ENCODE results near the gene CACNA2D2. TPM values are rescaled to one million over a fixed set of nuclear protein-coding genes. Genes with fewer than 3 reads are reported as not detected.

CACNA2D2 gene
- total RNA-seq, 3 donors from 2014 or later = 0.35 to 0.90 (median 0.58) TPM

- H3K36me3 Mint-ChIP-seq (ENCODE audit: insufficient read depth) = no peaks in the 10 kb centered on the region
Measured at GRCh38 chr3:50406487-50406886, 96.9 kb downstream of the CACNA2D2 start.

GRCh38 chr3:50405249-50405648 is 98.2 kb downstream of the CACNA2D2 start:
- no peak for ATAC-seq
- no peaks in the 10 kb centered on the region for H3K9me3 Mint-ChIP-seq
- H3K4me3 Mint-ChIP-seq = no peak overlapping the region
- no peaks in the 10 kb centered on the region for H3K4me1 Mint-ChIP-seq (ENCODE audit: low read depth)
- no peak for DNase-seq
- no peaks in the 10 kb centered on the region for H3K36me3 Mint-ChIP-seq (ENCODE audit: insufficient read depth)
- H3K27me3 Mint-ChIP-seq (ENCODE audit: low read depth) = peaks cover 4% of the 10 kb centered on the region

More at GRCh38 chr3:50406487-50406886, 96.9 kb downstream of the CACNA2D2 start:
- no peaks in the 10 kb centered on the region for H3K4me1 Mint-ChIP-seq (ENCODE audit: low read depth)
- no peaks in the 10 kb centered on the region for H3K9me3 Mint-ChIP-seq
- H3K27me3 Mint-ChIP-seq (ENCODE audit: low read depth) = peaks cover 3% of the 10 kb centered on the region
- H3K4me3 Mint-ChIP-seq = no peak overlapping the region
- ATAC-seq = no peak
- DNase-seq = no peak

GRCh38 chr3:50401978-50402595 is 101.3 kb downstream of the CACNA2D2 start:
- ATAC-seq = no peak
- no peak for DNase-seq
- Mint-ChIP-seq H3K4me1 (ENCODE audit: low read depth) (no peaks in the 10 kb centered on the region), H3K9me3 (no peaks in the 10 kb centered on the region), H3K36me3 (ENCODE audit: insufficient read depth) (no peaks in the 10 kb centered on the region), H3K4me3 (no peak overlapping the region), H3K27me3 (ENCODE audit: low read depth) (peaks cover 1% of the 10 kb centered on the region)

GRCh38 chr3:50396502-50396901 is 106.9 kb downstream of the CACNA2D2 start:
- Mint-ChIP-seq H3K4me3 (no peak overlapping the region), H3K4me1 (ENCODE audit: low read depth) (peaks cover 2% of the 10 kb centered on the region), H3K27me3 (ENCODE audit: low read depth) (peaks cover 1% of the 10 kb centered on the region), H3K9me3 (no peaks in the 10 kb centered on the region), H3K36me3 (ENCODE audit: insufficient read depth) (no peaks in the 10 kb centered on the region)
- ATAC-seq (no peak), DNase-seq (no peak)

- ATAC-seq (no peak), DNase-seq (no peak)
- no peaks in the 10 kb centered on the region for H3K9me3 Mint-ChIP-seq
- peaks cover 2% of the 10 kb centered on the region for H3K4me1 Mint-ChIP-seq (ENCODE audit: low read depth)
- H3K4me3 Mint-ChIP-seq = no peak overlapping the region
- no peaks in the 10 kb centered on the region for H3K36me3 Mint-ChIP-seq (ENCODE audit: insufficient read depth)
- no peaks in the 10 kb centered on the region for H3K27me3 Mint-ChIP-seq (ENCODE audit: low read depth)
Measured at GRCh38 chr3:50395070-50395860, 108.2 kb downstream of the CACNA2D2 start.

GRCh38 chr3:50393061-50393460 is 110.4 kb downstream of the CACNA2D2 start:
- H3K4me3 Mint-ChIP-seq = no peak overlapping the region
- ATAC-seq (no peak), DNase-seq (no peak)
- H3K27me3 Mint-ChIP-seq (ENCODE audit: low read depth) = no peaks in the 10 kb centered on the region
- H3K9me3 Mint-ChIP-seq = no peaks in the 10 kb centered on the region
- H3K4me1 Mint-ChIP-seq (ENCODE audit: low read depth) = peaks cover 2% of the 10 kb centered on the region
- H3K36me3 Mint-ChIP-seq (ENCODE audit: insufficient read depth) = no peaks in the 10 kb centered on the region

- Mint-ChIP-seq H3K4me1 (ENCODE audit: low read depth) (peaks cover 2% of the 10 kb centered on the region), H3K36me3 (ENCODE audit: insufficient read depth) (no peaks in the 10 kb centered on the region), H3K9me3 (no peaks in the 10 kb centered on the region), H3K27me3 (ENCODE audit: low read depth) (no peaks in the 10 kb centered on the region), H3K4me3 (no peak overlapping the region)
- DNase-seq = no peak
- ATAC-seq = no peak
Measured at GRCh38 chr3:50392101-50392715, 111.2 kb downstream of the CACNA2D2 start.

GRCh38 chr3:50390508-50391224 is 112.8 kb downstream of the CACNA2D2 start:
- H3K9me3 Mint-ChIP-seq = no peaks in the 10 kb centered on the region
- no peaks in the 10 kb centered on the region for H3K27me3 Mint-ChIP-seq (ENCODE audit: low read depth)
- no peaks in the 10 kb centered on the region for H3K36me3 Mint-ChIP-seq (ENCODE audit: insufficient read depth)
- peaks cover 2% of the 10 kb centered on the region for H3K4me1 Mint-ChIP-seq (ENCODE audit: low read depth)
- ATAC-seq (no peak), DNase-seq (no peak)
- no peak overlapping the region for H3K4me3 Mint-ChIP-seq

GRCh38 chr3:50389414-50389767 is 114.0 kb downstream of the CACNA2D2 start:
- no peak overlapping the region for H3K4me3 Mint-ChIP-seq
- H3K9me3 Mint-ChIP-seq = no peaks in the 10 kb centered on the region
- no peaks in the 10 kb centered on the region for H3K27me3 Mint-ChIP-seq (ENCODE audit: low read depth)
- H3K4me1 Mint-ChIP-seq (ENCODE audit: low read depth) = peaks cover 2% of the 10 kb centered on the region
- ATAC-seq (no peak), DNase-seq (no peak)
- no peaks in the 10 kb centered on the region for H3K36me3 Mint-ChIP-seq (ENCODE audit: insufficient read depth)

GRCh38 chr3:50388720-50389413 is 114.6 kb downstream of the CACNA2D2 start:
- no peak overlapping the region for H3K4me3 Mint-ChIP-seq
- ATAC-seq = no peak
- no peaks in the 10 kb centered on the region for H3K9me3 Mint-ChIP-seq
- no peaks in the 10 kb centered on the region for H3K36me3 Mint-ChIP-seq (ENCODE audit: insufficient read depth)
- peaks cover 2% of the 10 kb centered on the region for H3K4me1 Mint-ChIP-seq (ENCODE audit: low read depth)
- H3K27me3 Mint-ChIP-seq (ENCODE audit: low read depth) = no peaks in the 10 kb centered on the region
- no peak for DNase-seq

GRCh38 chr3:50388016-50388719 is 115.3 kb downstream of the CACNA2D2 start:
- peaks cover 2% of the 10 kb centered on the region for H3K4me1 Mint-ChIP-seq (ENCODE audit: low read depth)
- H3K27me3 Mint-ChIP-seq (ENCODE audit: low read depth) = no peaks in the 10 kb centered on the region
- no peaks in the 10 kb centered on the region for H3K36me3 Mint-ChIP-seq (ENCODE audit: insufficient read depth)
- H3K4me3 Mint-ChIP-seq = no peak overlapping the region
- H3K9me3 Mint-ChIP-seq = no peaks in the 10 kb centered on the region
- no peak for ATAC-seq
- no peak for DNase-seq

- no peak for DNase-seq
- H3K36me3 Mint-ChIP-seq (ENCODE audit: insufficient read depth) = no peaks in the 10 kb centered on the region
- no peaks in the 10 kb centered on the region for H3K4me1 Mint-ChIP-seq (ENCODE audit: low read depth)
- H3K4me3 Mint-ChIP-seq = no peak overlapping the region
- ATAC-seq = no peak
- no peaks in the 10 kb centered on the region for H3K9me3 Mint-ChIP-seq
- H3K27me3 Mint-ChIP-seq (ENCODE audit: low read depth) = no peaks in the 10 kb centered on the region
Measured at GRCh38 chr3:50385754-50386153, 117.7 kb downstream of the CACNA2D2 start.

GRCh38 chr3:50383750-50384149 is 119.7 kb downstream of the CACNA2D2 start:
- Mint-ChIP-seq H3K9me3 (no peaks in the 10 kb centered on the region), H3K27me3 (ENCODE audit: low read depth) (no peaks in the 10 kb centered on the region), H3K4me1 (ENCODE audit: low read depth) (no peaks in the 10 kb centered on the region), H3K36me3 (ENCODE audit: insufficient read depth) (no peaks in the 10 kb centered on the region), H3K4me3 (no peak overlapping the region)
- ATAC-seq = no peak
- no peak for DNase-seq

Data from activated T-cell treated with anti-CD3 and anti-CD28 coated beads, Interleukin-2, amount 50 U/mL, for 4 hours (primary cell).